Islet of Langerhans (tissue), 1 donor: ENCODE measurements around the gene ESF1.
"Not testable (repeated sequence)": the region's sequence is repeated elsewhere in the genome, so short reads cannot be mapped to it uniquely, and the experiment has no call there.

Experiments used
- FAIRE-seq: peaks from one replicate; lab custom pipeline; 2011; peaks lifted over from hg19 to GRCh38; lab: Jason Lieb, UNC

ESF1 gene

DNA sequence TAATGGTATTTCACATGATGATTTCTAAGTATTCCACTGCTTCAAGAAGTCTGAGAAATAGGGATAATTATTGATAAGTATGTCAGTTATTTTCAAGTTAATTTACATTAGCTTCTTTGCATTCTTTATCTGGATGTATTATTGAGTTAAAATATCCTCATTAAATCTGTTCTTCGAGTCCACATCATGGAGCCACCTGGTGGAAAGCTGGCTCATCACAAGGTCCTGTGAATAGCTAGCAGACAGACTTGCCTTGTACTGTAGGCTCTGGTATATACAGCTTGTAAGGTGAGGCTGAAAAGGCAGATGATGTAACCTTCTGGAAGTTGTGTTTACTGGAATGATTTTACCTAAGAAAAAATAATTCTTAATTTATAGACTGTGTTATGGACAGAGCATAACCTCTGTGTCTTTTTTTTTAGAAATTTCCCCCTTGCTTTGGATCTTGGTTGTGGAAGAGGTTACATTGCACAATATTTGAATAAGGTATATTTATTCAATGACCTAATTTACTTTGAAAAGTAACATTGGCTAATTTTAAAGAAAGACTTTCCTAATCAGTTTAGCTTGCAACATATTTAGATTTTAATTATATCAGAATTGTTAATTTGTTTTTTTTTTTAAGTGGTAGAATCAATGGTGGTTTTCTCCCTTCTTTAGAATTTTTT lies 3.6 kb upstream of the ESF1 start:
- FAIRE-seq: peak; percentile 97

DNA sequence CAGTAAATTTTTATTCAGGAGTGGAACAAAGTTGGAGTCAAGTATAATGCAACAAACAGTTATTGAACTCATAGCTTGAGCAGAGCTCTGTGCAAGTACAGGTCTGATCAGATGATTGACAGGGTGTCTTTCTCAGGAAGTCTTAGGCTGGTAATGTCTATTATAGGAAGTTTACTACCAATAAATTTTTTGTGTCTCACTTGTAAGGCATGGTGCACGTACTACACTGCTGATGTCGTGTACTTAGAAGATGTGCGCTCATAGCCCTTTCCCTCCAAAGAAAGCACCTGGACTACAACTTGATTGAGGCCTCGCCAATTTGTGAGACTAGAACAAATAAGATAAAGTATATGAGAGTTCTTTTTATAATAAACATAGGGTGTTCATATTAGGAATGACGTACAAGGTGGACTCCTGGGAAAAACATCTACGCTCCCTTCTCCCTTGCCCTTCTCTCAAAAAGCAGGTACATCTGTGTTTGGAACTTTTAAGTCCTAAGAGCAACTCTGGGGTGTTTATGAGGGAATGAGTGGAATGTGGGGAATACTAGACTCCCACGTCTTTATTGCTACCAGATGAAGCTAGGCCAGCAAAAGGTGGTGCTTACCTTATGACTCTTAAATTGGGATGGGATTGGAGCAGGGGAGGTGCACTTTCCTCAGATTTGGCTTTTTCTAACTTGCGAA lies 1.6 kb upstream of the ESF1 start:
- FAIRE-seq: no peak

DNA sequence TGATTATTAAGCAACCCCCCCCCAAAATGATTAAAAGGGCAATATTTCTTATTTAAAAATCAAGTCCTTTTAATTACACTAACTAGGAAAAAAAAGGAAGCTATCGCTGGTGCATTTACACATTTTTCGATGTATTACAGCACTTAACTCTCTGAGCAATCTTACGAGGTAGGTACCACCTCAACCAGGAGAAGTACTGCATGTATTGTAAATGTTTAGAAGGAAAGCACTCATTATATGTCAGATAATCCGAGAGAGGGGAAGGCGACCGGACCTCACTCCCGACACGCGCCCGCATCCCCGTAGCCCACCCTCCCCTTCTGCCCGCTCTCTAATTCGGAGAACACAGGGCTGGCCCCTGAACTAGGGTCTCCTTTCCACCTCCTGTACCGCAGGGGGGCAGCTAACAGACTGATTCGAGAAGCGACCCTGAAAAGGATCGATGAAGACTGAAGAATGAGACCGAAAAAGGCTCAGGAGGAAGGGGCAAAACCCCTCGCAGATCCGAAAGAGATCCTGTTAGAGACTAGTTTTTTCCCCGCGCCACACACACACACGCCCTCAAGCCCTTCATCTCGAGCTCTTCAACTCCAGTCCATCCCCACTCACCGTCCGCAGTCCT lies 337 bp downstream of the ESF1 start:
- FAIRE-seq: no peak

DNA sequence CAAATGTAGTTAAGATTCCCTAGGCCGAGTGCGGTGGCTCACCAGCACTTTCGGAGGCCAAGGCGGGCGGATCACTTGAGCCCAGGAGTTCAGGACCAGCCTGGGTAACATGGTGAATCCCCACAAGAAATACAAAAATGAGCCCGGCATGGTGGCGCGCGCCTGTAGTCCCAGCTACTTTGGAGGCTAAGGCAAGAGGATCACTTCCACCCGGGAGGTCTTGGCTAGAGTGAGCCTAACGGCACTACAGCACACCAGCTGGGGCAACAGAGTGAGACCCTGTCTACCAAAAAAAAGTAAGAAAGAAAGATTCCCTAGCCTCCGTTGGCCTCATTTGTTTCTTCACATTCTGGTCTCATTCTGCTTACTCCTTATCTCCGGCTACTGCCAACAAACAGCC lies 1.2 kb downstream of the ESF1 start:
- FAIRE-seq: no peak

DNA sequence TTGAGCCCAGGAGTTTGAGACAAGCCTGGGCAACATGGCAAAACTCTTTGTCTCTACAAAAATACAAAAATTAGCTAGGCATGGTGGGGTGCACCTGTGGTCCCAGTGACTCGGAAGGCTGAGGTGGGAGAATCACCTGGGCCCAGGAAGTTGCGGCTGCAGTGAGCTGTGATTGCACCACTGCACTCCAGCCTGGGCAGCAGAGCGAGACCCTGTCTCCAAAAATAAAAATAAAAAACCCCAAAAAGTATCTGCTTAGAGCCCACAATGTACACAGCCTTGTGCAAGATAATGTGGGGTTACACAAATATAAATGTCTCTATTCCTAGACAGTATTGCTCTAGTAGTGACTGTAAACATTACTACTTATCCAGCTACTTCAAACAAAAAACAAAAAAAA lies 5.9 kb downstream of the ESF1 start:
- FAIRE-seq: no peak

DNA sequence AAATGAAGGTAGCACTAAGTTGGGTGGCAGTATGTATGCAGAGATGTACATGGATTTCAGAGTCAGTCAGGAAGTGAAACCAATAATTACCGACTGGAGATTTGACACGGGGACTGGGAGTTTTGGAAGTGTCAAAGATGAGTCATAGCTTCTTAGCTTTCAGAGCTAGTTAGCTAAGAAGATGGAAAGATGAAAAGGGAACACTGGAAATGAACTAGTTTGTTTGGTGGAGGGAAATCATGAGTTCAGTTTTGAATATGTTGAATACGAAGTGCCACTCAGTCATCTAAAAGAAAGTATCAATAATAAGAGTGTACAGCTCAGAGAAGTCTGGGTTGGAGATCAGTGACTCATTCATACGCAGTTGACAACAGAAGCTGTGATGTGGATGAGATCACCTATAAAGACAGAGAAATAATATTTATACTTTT lies 7.5 kb downstream of the ESF1 start:
- FAIRE-seq: no peak

DNA sequence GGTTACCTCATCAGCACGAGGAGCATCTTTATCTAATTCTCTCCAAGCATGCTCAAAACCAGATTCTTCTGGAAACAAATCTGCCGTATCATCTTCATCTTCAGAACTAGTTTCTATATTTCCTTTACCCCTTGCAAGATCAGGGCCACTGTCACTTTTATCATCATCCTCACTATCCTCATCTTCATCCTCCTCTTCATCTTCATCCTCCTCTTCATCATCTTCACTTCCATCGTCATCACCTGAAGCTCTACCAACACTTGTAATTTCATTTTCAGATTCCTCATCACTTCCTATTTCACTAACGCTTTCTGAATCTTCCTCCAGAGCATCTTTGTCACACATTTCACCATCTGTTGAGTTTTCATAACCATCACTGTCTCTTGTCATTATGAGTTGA lies 8.9 kb downstream of the ESF1 start:
- FAIRE-seq: no peak

DNA sequence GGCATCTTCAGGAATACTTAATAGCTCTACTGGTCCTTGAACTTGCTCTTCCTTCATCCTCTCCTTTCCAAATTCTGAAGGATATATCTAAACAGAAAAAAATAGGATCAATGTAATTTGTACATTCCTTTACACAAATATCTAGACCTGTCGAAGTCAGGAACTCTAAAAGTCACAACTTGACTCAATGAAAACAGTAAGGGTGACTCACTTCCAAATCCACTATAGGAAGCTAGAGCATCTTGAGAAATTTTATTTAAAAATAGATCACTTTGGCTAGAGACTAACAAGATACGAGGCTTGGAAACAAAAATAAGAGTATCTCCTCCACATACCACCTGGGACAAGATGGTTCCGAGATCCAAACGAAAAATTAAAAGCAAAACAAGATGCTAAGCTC lies 12.2 kb downstream of the ESF1 start:
- FAIRE-seq: no peak

DNA sequence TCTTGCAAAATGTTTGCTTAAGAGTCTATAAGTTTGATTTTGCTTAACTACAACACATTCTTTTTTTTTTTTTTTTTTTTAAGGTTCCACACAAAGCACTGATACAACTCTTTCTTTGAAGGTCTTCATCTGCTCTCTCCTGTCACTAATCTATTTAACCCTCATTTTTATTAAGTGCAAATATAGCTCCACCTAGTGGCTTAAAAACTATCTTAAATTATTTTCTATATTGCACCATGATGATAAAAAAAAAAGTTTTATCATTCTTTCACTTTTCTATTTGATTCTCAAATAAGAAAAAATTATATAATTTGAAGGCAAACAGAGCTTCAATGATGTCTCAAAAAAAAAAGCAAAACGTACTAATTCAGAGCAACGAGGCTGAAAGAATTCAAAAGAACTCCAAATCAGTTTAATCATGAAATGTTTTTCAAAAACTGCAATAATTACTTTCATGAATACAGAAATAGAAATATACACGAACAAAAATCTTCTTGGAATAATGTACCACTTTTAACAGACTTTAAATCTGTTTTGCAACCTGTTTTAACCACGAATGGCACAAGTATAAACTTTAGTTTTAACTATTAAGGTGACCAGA lies 12.8 kb downstream of the ESF1 start:
- FAIRE-seq: peak; percentile 96

DNA sequence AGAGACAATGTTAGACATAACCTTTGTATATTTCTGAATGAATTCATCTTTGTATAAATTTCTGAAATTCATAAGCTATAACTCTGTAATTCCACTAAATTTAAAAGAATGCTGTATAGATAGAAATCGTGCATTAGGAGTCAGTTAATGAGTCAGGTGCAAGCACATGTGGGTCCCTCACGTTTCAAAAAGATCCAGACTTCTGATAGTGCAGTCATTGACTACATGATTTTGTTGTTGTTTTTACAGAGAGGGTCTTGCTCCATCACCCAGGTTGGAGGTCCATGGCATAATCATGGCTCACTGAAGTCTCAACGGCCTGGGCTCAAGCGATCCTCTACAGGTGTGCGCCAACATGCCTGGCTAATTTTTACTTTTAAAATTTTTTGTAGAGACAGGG lies 14.6 kb downstream of the ESF1 start:
- no peak for FAIRE-seq

DNA sequence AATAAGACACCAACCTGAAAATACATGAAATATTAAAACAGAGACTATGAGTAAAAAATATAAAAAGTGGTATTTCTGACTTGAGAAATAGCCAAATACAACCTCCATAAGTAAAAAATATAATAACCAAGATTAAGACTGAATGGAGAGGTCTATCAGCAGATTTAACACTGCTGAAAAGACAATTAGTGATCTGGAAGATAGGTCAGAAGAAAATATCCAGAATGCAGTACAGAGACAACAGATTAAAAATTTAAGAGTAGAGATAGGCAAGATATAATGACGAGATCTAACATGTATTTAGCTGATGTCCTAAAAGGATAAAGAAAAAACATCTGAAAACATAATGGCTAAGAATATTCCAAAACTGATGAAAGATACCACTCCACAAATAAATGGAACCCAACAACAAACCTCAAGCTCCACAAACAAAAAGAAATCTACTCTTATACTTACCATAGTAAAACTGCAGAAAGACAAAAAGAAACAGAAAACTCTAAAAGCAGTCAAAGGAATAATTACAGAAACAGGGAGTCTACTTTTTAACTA lies 18.8 kb downstream of the ESF1 start:
- FAIRE-seq: no peak

DNA sequence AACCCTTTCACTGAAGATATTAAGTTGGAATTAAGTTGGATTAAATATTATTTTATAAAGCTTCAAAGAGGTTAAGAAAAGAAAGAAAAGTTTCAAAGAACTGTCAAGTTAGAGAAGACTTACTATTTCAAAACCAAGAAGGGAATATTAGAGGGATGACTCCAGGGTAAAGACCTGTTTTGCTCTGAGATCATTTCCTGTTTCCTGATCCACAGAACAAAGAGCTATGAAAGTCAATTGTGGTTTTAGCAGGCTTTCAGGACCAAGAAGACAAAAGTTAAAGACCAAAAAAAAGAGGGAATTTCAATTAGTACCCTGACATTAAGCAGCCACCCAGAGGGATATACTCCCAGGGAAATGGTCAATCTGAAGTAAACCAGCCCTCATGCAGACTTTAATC lies 19.4 kb downstream of the ESF1 start:
- no peak for FAIRE-seq

DNA sequence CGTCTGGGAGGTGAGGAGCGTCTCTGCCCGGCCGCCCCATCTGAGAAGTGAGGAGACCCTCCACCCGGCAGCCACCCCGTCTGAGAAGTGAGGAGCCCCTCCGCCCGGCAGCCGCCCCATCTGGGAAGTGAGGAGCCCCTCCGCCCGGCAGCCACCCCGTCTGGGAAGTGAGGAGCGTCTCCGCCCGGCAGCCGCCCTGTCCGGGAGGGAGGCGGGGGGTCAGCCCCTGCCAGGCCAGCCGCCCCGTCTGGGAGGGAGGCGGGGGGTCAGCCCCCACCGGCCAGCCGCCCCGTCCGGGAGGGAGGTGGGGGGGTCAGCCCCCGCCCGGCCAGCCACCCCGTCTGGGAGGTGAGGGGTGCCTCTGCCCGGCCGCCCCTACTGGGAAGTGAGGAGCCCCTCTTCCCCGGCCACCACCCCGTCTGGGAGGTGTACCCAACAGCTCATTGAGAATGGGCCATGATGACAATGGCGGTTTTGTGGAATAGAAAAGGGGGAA lies 24.2 kb downstream of the ESF1 start:
- not testable (repeated sequence) for FAIRE-seq

DNA sequence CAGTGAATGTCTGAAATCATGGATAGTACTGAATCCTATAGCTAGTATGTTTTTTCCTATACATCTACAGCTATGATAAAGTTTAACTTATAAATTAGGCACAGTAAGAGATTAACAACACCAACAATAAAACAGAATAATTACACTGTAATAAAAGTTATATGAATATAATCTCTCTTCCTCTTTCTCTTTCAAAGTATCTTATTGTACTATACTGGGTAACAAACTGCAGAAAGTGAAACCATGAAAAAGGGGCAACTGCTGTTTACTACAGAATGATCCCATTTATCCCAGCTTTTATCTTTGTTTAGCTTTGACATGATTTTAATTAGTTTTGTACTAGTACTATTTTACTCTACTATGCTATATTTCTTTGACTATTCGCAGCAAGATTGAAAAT lies 25.8 kb downstream of the ESF1 start:
- no peak for FAIRE-seq

DNA sequence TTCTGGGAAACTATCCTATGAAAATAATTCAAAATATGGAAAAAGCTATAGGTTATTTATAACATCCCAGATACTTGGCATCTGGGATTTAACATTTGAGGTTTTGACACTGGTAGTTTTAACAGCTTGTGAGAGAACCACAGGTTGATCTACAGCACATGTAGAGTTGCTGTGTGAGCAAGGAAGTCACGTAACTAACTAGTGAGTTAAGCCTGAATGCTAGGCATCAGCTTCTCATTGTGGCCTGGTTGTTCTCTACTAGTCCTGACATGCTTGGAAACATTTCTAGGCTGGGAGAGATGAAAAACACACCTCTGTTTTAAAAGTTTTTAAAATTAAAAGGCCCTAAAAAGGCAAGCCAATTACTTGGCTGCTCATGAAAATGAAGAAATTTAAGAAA lies 28.2 kb downstream of the ESF1 start:
- FAIRE-seq: no peak

DNA sequence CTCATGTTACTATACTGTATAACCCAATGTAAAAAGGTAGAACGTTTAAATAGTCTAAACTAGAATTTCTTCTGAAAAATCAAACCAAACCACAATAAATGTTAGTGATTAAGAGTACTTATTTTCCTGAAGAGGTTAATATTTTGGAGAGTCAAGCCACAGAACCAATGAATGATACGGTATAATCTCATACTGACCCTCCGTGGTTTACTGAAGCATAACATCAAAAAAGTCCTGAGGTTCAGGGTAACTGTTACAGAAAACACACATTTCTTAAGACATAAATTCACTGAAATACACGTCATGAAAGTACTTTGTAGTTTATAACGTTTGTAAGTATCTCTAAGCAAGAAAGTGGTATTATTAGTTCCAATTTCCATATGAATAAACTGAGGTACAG lies 28.9 kb downstream of the ESF1 start:
- no peak for FAIRE-seq

DNA sequence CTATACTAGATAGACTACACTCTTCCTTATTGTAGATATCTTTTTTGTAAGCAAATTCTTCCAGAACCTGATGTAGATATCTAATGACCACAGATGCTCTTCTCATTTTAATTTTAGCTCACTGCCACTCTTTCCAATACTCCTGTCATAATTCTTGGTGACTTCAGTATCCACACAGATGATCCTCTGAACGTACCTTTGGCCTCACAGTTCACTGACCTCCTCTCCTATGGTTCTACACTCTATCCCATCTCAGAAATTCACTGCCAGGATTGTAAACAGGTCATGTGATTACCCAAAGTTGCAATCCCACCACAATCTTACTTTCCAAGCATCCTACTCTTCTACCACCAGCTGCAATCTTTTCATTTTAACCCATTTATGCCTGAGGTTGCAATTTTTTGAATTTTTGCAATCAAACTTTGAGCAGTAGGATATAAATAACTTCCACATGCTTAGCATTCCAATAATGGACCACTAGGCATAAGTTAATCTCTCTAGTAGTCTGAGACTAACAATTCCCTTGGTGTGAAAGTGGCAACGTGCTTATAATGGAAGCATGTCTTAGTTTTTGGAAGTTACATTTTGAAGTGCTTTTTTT lies 31.2 kb downstream of the ESF1 start:
- no peak for FAIRE-seq

DNA sequence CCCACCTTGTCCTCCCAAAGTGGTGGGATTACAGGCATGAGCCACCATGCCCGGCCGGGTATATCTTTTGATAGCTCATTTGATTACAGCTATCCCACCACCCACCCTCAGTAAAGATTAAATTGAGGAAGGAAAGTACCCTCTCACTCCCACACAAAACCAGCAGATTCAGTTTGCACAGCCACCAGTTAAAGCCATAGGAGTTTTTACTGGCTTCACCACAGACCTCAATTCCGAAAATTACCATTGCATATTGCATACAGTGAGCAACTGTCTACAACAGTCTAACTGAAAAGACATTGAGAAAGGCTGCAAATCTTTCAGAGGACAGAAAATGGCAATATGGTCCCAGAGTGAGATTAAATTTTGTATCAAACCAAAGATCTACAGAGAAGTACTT lies 34.9 kb downstream of the ESF1 start:
- no peak for FAIRE-seq

DNA sequence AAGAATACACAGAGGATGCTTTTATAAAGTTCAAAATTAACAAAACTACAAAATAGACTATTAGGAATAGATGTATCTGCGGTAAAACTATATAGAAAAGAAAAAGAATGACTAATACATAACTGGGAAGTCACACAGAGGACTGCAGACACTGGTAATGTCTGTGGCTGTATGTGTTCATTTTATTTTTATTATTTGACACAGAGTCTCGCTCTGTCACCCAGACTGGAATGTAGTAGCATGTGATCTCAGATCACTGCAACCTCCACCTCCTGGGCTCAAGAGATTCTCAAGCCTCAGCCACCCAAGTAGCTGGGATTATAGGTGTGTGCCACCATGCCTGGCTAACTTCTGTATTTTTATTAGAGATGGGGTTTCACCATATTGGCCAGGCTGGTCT lies 38.9 kb downstream of the ESF1 start:
- no peak for FAIRE-seq

DNA sequence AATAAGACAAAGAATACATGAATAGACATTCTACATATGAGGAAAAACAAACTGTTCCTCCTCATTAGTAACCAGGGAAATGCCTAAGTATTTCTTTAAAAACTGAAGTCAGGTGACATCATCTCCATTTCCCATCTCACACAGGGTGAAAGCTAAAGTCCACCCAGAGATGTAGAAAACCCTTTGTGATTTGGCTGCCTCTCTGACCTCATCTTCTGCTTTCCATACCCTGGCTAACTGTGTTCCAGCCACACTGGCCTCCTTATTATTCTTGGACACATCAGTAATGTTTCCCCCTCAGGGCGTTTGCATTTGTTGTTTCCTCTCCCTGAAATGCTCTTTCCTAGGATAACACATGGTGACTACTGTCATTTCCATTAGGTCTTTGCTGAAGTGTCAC lies 40.4 kb downstream of the ESF1 start:
- FAIRE-seq: no peak

DNA sequence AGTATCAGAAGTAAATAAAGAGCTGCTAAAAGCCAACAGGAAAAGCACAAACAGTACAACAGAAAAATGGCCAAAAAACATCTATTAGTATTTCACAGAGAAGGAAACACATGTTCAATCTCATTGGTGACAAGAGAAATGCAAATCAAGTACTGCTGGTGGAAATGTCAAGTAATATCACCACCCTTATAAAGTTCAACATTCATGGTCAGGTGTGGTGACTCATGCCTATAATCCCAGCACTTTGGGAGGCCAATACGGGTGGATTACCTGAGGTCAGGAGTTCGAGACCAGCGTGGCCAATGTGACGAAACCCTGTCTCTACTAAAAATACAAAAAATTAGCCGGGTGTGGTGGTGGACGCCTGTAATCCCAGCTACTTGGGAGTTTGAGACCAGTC lies 42.8 kb downstream of the ESF1 start:
- no peak for FAIRE-seq
